PC-3 (cell line): ENCODE data around the gene KLF13.

ENCODE experiments used
- EZH2 ChIP-seq: fragments of 300-600 bp; sonication (generic); IDR thresholded peaks from one replicate; pipeline ENCODE4 v1.6.1; 2017; ENCODE audit warnings: antibody characterized with exemption, mild to moderate bottlenecking, low read length; ENCODE audit not compliant: unreplicated experiment
- TF ChIP-seq, protein P1 (sequence below): fragments of 300-600 bp; sonication (generic); conservative IDR thresholded peaks from 2 replicates; pipeline ENCODE4 v1.5.1; 2017; ENCODE audit warnings: antibody characterized with exemption, low read depth, mild to moderate bottlenecking, low read length

DNA sequence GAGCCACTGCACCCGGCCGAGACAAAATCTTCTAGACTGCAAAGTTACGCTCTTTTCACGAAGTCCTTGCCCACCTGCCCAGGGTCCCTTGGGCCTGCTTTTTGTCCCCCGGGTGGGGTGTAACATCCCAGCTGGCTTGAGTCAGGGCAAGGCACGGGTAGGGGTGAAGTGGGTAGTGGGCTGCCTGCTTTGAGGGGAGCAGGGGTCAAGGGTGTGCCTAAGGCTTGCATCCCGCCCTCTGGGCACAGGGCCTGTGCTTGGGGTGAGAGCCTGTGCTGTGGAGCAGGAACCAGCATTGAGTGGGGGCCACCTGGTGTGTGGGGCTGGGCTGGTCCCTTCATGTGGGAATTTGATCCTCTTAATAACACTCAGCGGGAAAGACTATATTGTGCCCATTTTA lies 74.6 kb downstream of the KLF13 start:
- TF ChIP-seq, protein P1, sequence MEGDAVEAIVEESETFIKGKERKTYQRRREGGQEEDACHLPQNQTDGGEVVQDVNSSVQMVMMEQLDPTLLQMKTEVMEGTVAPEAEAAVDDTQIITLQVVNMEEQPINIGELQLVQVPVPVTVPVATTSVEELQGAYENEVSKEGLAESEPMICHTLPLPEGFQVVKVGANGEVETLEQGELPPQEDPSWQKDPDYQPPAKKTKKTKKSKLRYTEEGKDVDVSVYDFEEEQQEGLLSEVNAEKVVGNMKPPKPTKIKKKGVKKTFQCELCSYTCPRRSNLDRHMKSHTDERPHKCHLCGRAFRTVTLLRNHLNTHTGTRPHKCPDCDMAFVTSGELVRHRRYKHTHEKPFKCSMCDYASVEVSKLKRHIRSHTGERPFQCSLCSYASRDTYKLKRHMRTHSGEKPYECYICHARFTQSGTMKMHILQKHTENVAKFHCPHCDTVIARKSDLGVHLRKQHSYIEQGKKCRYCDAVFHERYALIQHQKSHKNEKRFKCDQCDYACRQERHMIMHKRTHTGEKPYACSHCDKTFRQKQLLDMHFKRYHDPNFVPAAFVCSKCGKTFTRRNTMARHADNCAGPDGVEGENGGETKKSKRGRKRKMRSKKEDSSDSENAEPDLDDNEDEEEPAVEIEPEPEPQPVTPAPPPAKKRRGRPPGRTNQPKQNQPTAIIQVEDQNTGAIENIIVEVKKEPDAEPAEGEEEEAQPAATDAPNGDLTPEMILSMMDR, result no peak
- TF ChIP-seq EZH2, result no peak
